K562 (cell line): ENCODE measurements around the gene AHNAK. TPM values are rescaled to one million over a fixed set of nuclear protein-coding genes. Genes with fewer than 3 reads are reported as not detected.

ENCODE experiments used
- CCAR2 ChIP-seq: fragments of 200-400 bp; formaldehyde crosslinking; IDR thresholded peaks from 2 replicates; pipeline ENCODE4 v1.6.1; 2017; ENCODE audit warnings: mild to moderate bottlenecking, low read depth, low read length
- EWSR1 ChIP-seq: fragments of 450-650 bp; IDR thresholded peaks from 2 replicates; pipeline ENCODE4 v1.6.1; 2018; ENCODE audit warnings: borderline replicate concordance, mild to moderate bottlenecking, low read depth, moderate library complexity; ENCODE audit not compliant: partially characterized antibody
- HDAC8 ChIP-seq: fragments of 450-650 bp; IDR thresholded peaks from 2 replicates; pipeline ENCODE4 v1.6.1; 2016; ENCODE audit warnings: mild to moderate bottlenecking, missing genetic modification characterization, moderate library complexity, missing compliant biosample characterization
- SMARCE1 ChIP-seq: fragments of 450-650 bp; IDR thresholded peaks from 2 replicates; pipeline ENCODE4 v1.7.1; 2016; ENCODE audit warnings: mild to moderate bottlenecking
- ZBTB8A ChIP-seq: fragments of 450-650 bp; IDR thresholded peaks from 2 replicates; pipeline ENCODE4 v1.6.1; 2018; ENCODE audit warnings: mild to moderate bottlenecking, moderate library complexity; ENCODE audit not compliant: partially characterized antibody
- ZEB2 ChIP-seq: fragments of 450-650 bp; IDR thresholded peaks from 2 replicates; pipeline ENCODE4 v1.6.1; 2016
- ZNF316 ChIP-seq: fragments of 450-650 bp; IDR thresholded peaks from 2 replicates; pipeline ENCODE4 v1.6.1; 2016
- ZNF407 ChIP-seq: fragments of 450-650 bp; IDR thresholded peaks from 2 replicates; pipeline ENCODE4 v1.6.1; 2016; ENCODE audit warnings: low read depth
- polyA plus RNA-seq, 8 experiments: library from polyadenylated mRNA; depleted of rRNA in 4 of 8; stranded (reverse) in 5 of 8; unstranded in 3 of 8; fragments of >200 nt; fragmentation: Nextera tagmentation in 2 of 8; fragmentation: Illumina TruSeq in 1 of 8; extraction: Ambion mirVana in 2 of 8; extraction: Trizol in 1 of 8; gene quantifications; 2 replicates each; pipeline versions ENCODE4 v1.2.1 to v1.2.3, GENCODE V29; 2011 to 2014; ENCODE audit warnings: inconsistent platforms in 1 of 8, missing spikeins in 1 of 8
- total RNA-seq, 7 experiments: library from RNA; depleted of rRNA in 6 of 7; stranded (reverse); fragments of >200 nt in 6 of 7; fragmentation: Illumina TruSeq in 2 of 7; extraction: Trizol in 2 of 7; gene quantifications; 2 replicates each; pipeline versions ENCODE4 v1.2.1 to v1.2.3, GENCODE V29; 2011 to 2021; ENCODE audit warnings: low replicate concordance in 1 of 7
- TF ChIP-seq, protein P1 (sequence below), 2 experiments: fragments of 450-650 bp; formaldehyde crosslinking in 1 of 2; IDR thresholded peaks; 2 replicates each; pipeline versions ENCODE4 v1.4.0 to v1.6.1; 2014 to 2020; ENCODE audit warnings: mild to moderate bottlenecking in 2 of 2, borderline replicate concordance in 1 of 2, low read depth in 1 of 2

The AHNAK gene
- total and polyA plus RNA-seq, 9 of the 15 experiments (the other 6 are each of a cell fraction or from before 2014, with no cell fraction given) = 1.5 to 89.7 (median 45.0) TPM

GRCh38 chr11:62398011-62398994 lies 148.3 kb downstream of the AHNAK start (continued):
- TF ChIP-seq, protein P1, sequence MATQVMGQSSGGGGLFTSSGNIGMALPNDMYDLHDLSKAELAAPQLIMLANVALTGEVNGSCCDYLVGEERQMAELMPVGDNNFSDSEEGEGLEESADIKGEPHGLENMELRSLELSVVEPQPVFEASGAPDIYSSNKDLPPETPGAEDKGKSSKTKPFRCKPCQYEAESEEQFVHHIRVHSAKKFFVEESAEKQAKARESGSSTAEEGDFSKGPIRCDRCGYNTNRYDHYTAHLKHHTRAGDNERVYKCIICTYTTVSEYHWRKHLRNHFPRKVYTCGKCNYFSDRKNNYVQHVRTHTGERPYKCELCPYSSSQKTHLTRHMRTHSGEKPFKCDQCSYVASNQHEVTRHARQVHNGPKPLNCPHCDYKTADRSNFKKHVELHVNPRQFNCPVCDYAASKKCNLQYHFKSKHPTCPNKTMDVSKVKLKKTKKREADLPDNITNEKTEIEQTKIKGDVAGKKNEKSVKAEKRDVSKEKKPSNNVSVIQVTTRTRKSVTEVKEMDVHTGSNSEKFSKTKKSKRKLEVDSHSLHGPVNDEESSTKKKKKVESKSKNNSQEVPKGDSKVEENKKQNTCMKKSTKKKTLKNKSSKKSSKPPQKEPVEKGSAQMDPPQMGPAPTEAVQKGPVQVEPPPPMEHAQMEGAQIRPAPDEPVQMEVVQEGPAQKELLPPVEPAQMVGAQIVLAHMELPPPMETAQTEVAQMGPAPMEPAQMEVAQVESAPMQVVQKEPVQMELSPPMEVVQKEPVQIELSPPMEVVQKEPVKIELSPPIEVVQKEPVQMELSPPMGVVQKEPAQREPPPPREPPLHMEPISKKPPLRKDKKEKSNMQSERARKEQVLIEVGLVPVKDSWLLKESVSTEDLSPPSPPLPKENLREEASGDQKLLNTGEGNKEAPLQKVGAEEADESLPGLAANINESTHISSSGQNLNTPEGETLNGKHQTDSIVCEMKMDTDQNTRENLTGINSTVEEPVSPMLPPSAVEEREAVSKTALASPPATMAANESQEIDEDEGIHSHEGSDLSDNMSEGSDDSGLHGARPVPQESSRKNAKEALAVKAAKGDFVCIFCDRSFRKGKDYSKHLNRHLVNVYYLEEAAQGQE (IDR thresholded peaks at IDR 0.05; ENCODE audit: borderline replicate concordance) = peak; percentile 16; the same call in 1 of the 2 replicates
- TF ChIP-seq, protein P1 (CRISPR knock-in tag; IDR thresholded peaks at IDR 0.05; ENCODE audit: low read depth) = no peak
- TF ChIP-seq ZNF407 = no peak
- TF ChIP-seq SMARCE1 = peak; percentile 93
- no peak for TF ChIP-seq HDAC8
- peak; percentile 50; the same call in 1 of the 2 replicates for TF ChIP-seq ZEB2
- no peak for TF ChIP-seq CCAR2
- no peak for TF ChIP-seq EWSR1
- TF ChIP-seq ZBTB8A = no peak
- TF ChIP-seq ZNF316 = no peak
